Karpas-422 (cell line): ENCODE measurements around the gene ATG101. TPM values are rescaled to one million over a fixed set of nuclear protein-coding genes. Genes with fewer than 3 reads are reported as not detected.

Experiments
- DNase-seq: peaks from one replicate; pipeline ENCODE4 v3.0.0-alpha.2; 2015
- H2AFZ ChIP-seq: fragments of 200-600 bp; sonication (generic); 2 replicates; pipeline ENCODE4 v1.6.1; 2014; ENCODE audit warnings: antibody characterized with exemption, low read length, mixed read lengths
- H3K27ac ChIP-seq: fragments of 200-600 bp; sonication (generic); 2 replicates; pipeline ENCODE4 v1.5.1; 2014; ENCODE audit warnings: mild to moderate bottlenecking, low read length, moderate library complexity
- H3K27me3 ChIP-seq: fragments of 200-600 bp; sonication (generic); 2 replicates; pipeline ENCODE4 v1.6.1; 2014; ENCODE audit warnings: low read length, mixed read lengths
- H3K36me3 ChIP-seq: fragments of 200-600 bp; sonication (generic); 2 replicates; pipeline ENCODE4 v1.6.1; 2014; ENCODE audit warnings: low read length, mixed read lengths; ENCODE audit not compliant: insufficient read depth
- H3K4me1 ChIP-seq: fragments of 200-600 bp; sonication (generic); 2 replicates; pipeline ENCODE4 v1.6.1; 2014; ENCODE audit warnings: mild to moderate bottlenecking, low read length, mixed read lengths
- H3K4me2 ChIP-seq: fragments of 200-600 bp; sonication (generic); 2 replicates; pipeline ENCODE4 v1.6.1; 2014; ENCODE audit warnings: low read length, low read depth, mild to moderate bottlenecking; ENCODE audit not compliant: poor library complexity, severe bottlenecking
- H3K4me3 ChIP-seq: fragments of 200-600 bp; sonication (generic); 2 replicates; pipeline ENCODE4 v1.5.1; 2014; ENCODE audit warnings: mild to moderate bottlenecking, antibody characterized with exemption, low read length, mixed read lengths
- H3K79me2 ChIP-seq: fragments of 200-600 bp; sonication (generic); 2 replicates; pipeline ENCODE4 v1.6.1; 2014; ENCODE audit warnings: mild to moderate bottlenecking, low read length, mixed read lengths
- H3K9ac ChIP-seq: fragments of 200-600 bp; sonication (generic); 2 replicates; pipeline ENCODE4 v1.6.0; 2014; ENCODE audit warnings: low read length
- H3K9me2 ChIP-seq: fragments of 200-600 bp; sonication (generic), shearing (Covaris generic); replicated peaks from 2 replicates; pipeline ENCODE4 v1.6.0; 2014; ENCODE audit warnings: mild to moderate bottlenecking, low read length, moderate library complexity; ENCODE audit not compliant: insufficient read depth
- H3K9me3 ChIP-seq: fragments of 300-700, 200-600 bp; sonication (generic); 2 replicates; pipeline ENCODE4 v1.6.1; 2014; ENCODE audit warnings: low read length, mixed read lengths
- H4K20me1 ChIP-seq: fragments of 200-600 bp; sonication (generic); 2 replicates; pipeline ENCODE4 v1.6.1; 2014; ENCODE audit warnings: mild to moderate bottlenecking, antibody characterized with exemption, low read length, low read depth; ENCODE audit not compliant: insufficient read depth
- total RNA-seq: library from RNA; depleted of rRNA; stranded (reverse); fragments of >200 nt; shearing (Covaris generic); gene quantifications from 2 replicates; pipeline ENCODE4 v1.2.3, GENCODE V29; 2014; ENCODE audit warnings: low replicate concordance

Gene ATG101
- total RNA-seq, 1 experiment from 2014 or later = 31.9 TPM

GRCh38 chr12:52063082-52063924 lies 6.5 kb upstream of the ATG101 start:
- Histone ChIP-seq H3K9me3 (no peaks in the 10 kb centered on the region), H3K36me3 (no peaks in the 10 kb centered on the region), H3K4me2 (no peak overlapping the region), H3K79me2 (no peaks in the 10 kb centered on the region), H3K4me1 (peaks cover 13% of the 10 kb centered on the region), H3K27ac (no peak overlapping the region), H3K27me3 (no peaks in the 10 kb centered on the region), H3K9ac (no peak overlapping the region), H3K4me3 (no peak overlapping the region), H3K9me2 (no peaks in the 10 kb centered on the region), H2AFZ (no peak overlapping the region), H4K20me1 (no peaks in the 10 kb centered on the region)
- no peak for DNase-seq

GRCh38 chr12:52063981-52064649 lies 5.7 kb upstream of the ATG101 start:
- no peak overlapping the region for H3K4me2 ChIP-seq
- no peaks in the 10 kb centered on the region for H3K36me3 ChIP-seq
- no peaks in the 10 kb centered on the region for H3K79me2 ChIP-seq
- H3K27me3 ChIP-seq = no peaks in the 10 kb centered on the region
- no peak overlapping the region for H2AFZ ChIP-seq
- DNase-seq = no peak
- no peak overlapping the region for H3K9ac ChIP-seq
- H3K4me1 ChIP-seq = peaks cover 13% of the 10 kb centered on the region
- no peaks in the 10 kb centered on the region for H3K9me3 ChIP-seq
- no peak overlapping the region for H3K27ac ChIP-seq
- H3K9me2 ChIP-seq = no peaks in the 10 kb centered on the region
- no peaks in the 10 kb centered on the region for H4K20me1 ChIP-seq
- H3K4me3 ChIP-seq = no peak overlapping the region

- Histone ChIP-seq H3K4me1 (peaks cover 16% of the 10 kb centered on the region), H3K27ac (no peak overlapping the region), H3K9ac (no peak overlapping the region), H4K20me1 (peaks cover 12% of the 10 kb centered on the region), H3K4me3 (no peak overlapping the region), H2AFZ (no peak overlapping the region), H3K4me2 (no peak overlapping the region), H3K9me2 (no peaks in the 10 kb centered on the region), H3K27me3 (no peaks in the 10 kb centered on the region), H3K36me3 (no peaks in the 10 kb centered on the region), H3K79me2 (peaks cover 17% of the 10 kb centered on the region), H3K9me3 (no peaks in the 10 kb centered on the region)
- DNase-seq = no peak
Observed at GRCh38 chr12:52066346-52067080, 3.3 kb upstream of the ATG101 start.

- DNase-seq = no peak
- Histone ChIP-seq H3K9me2 (no peaks in the 10 kb centered on the region), H3K36me3 (no peaks in the 10 kb centered on the region), H3K9ac (no peak overlapping the region), H3K4me2 (no peak overlapping the region), H3K27ac (no peak overlapping the region), H3K4me3 (no peak overlapping the region), H3K79me2 (peaks cover 22% of the 10 kb centered on the region), H2AFZ (no peak overlapping the region), H3K4me1 (peaks cover 21% of the 10 kb centered on the region), H3K9me3 (no peaks in the 10 kb centered on the region), H4K20me1 (peaks cover 12% of the 10 kb centered on the region), H3K27me3 (no peaks in the 10 kb centered on the region)
Observed at GRCh38 chr12:52067081-52067374, 2.8 kb upstream of the ATG101 start.

GRCh38 chr12:52070185-52070925 lies 577 bp downstream of the ATG101 start:
- no peak for DNase-seq
- Histone ChIP-seq H3K36me3 (0 out of 2 replicates have a peak, but pooled peaks cover 9% of the 10 kb centered on the region), H3K79me2 (peaks cover 54% of the 10 kb centered on the region), H3K4me2 (peak overlapping the region; percentile 99), H3K27me3 (no peaks in the 10 kb centered on the region), H3K9ac (peak overlapping the region; percentile 99), H3K4me3 (peak overlapping the region; percentile 100), H3K9me3 (no peaks in the 10 kb centered on the region), H3K9me2 (no peaks in the 10 kb centered on the region), H3K4me1 (peaks cover 38% of the 10 kb centered on the region), H4K20me1 (peaks cover 17% of the 10 kb centered on the region), H2AFZ (peak overlapping the region; percentile 76; the same call in 1 of the 2 replicates), H3K27ac (peak overlapping the region; percentile 64)

- Histone ChIP-seq H2AFZ (no peak overlapping the region), H3K4me3 (no peak overlapping the region), H3K4me1 (peaks cover 38% of the 10 kb centered on the region), H3K9ac (no peak overlapping the region), H3K27me3 (no peaks in the 10 kb centered on the region), H3K27ac (no peak overlapping the region), H3K9me3 (no peaks in the 10 kb centered on the region), H4K20me1 (peaks cover 18% of the 10 kb centered on the region), H3K4me2 (no peak overlapping the region), H3K9me2 (no peaks in the 10 kb centered on the region), H3K36me3 (peaks cover 15% of the 10 kb centered on the region; the same call in 1 of the 2 replicates), H3K79me2 (peaks cover 59% of the 10 kb centered on the region)
- DNase-seq = no peak
Observed at GRCh38 chr12:52073531-52074381, 4.0 kb downstream of the ATG101 start.

- H4K20me1 ChIP-seq = peaks cover 17% of the 10 kb centered on the region
- H3K9me3 ChIP-seq = no peaks in the 10 kb centered on the region
- H3K27me3 ChIP-seq = no peaks in the 10 kb centered on the region
- H3K4me1 ChIP-seq = peaks cover 36% of the 10 kb centered on the region
- DNase-seq = no peak
- H3K79me2 ChIP-seq = peaks cover 55% of the 10 kb centered on the region
- H3K9ac ChIP-seq = no peak overlapping the region
- no peak overlapping the region for H3K27ac ChIP-seq
- H2AFZ ChIP-seq = no peak overlapping the region
- peaks cover 17% of the 10 kb centered on the region; the same call in 1 of the 2 replicates for H3K36me3 ChIP-seq
- H3K9me2 ChIP-seq = no peaks in the 10 kb centered on the region
- no peak overlapping the region for H3K4me2 ChIP-seq
- no peak overlapping the region for H3K4me3 ChIP-seq
Observed at GRCh38 chr12:52074971-52075724, 5.4 kb downstream of the ATG101 start.
